ENCODE results near the gene PLXDC1.

DNA sequence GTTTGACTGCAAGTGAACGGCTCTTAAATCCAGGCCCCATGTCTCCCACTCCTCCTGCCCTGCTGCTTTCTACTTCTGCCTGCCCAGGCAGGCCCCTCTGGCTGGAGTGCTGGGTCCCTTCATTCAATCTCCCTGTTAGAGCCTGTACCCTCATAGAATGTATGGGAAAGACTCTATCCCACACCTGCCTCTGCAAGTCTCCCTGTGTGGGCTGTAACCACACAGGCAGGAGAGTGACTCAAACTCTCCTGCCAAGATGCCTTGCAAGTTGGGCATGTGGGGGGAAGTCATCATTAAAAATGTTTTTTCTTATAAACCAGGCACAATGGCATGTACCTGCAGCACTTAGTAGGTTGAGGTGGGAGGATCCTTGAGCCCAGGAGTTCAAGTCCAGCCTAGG is 77.5 kb downstream of the PLXDC1 start:
- no peak for TF ChIP-seq YY1 (IDR thresholded peaks at IDR 0.05; ENCODE audit: insufficient read depth, insufficient read length)
- TF ChIP-seq ZNF274 (IDR thresholded peaks at IDR 0.05; ENCODE audit: low read depth, low read length): no peak
- TF ChIP-seq SUZ12 (IDR thresholded peaks at IDR 0.05; ENCODE audit: extremely low read depth, insufficient read depth, insufficient read length): no peak

All from NT2/D1 (cell line).